Ovary (tissue), 3 donors: ENCODE measurements around the gene PHACTR1.

ENCODE experiments used
- CTCF ChIP-seq, 3 donors: fragments of 450-650 bp in 2 of 3; fragments of 200-600 bp in 1 of 3; IDR thresholded peaks; one replicate each; pipeline versions ENCODE4 v1.5.1 to v1.8.0; 2016 to 2022; ENCODE audit warnings: antibody characterized with exemption in 3 of 3, mild to moderate bottlenecking in 1 of 3
- EP300 ChIP-seq: sonication (generic); formaldehyde crosslinking; IDR thresholded peaks from one replicate; pipeline ENCODE4 v1.6.1; 2017; ENCODE audit warnings: antibody characterized with exemption
- POLR2A ChIP-seq: fragments of 450-650 bp; IDR thresholded peaks from one replicate; pipeline ENCODE4 v1.6.1; 2017; ENCODE audit warnings: antibody characterized with exemption, mild to moderate bottlenecking, moderate library complexity
- donor health status: DM: no; HTN: no; CAD: no.

GRCh38 chr6:13004601-13005000 is 288.0 kb downstream of the PHACTR1 start:
- TF ChIP-seq POLR2A = no peak
- no peak for TF ChIP-seq CTCF (IDR thresholded peaks at IDR 0.05)
- TF ChIP-seq EP300 = no peak
